ENCODE data around the gene TOR3A. TPM values are rescaled to one million over a fixed set of nuclear protein-coding genes. Genes with fewer than 3 reads are reported as not detected.

The TOR3A gene
- polyA plus RNA-seq, 1 of the 3 experiments (the other 2 are of a cell fraction), result 29.9 TPM

- CTCF ChIA-PET, result interaction anchor here (1.0 to 2.5 kb wide), 2 partner anchors 40 to 327 kb away, joined by 3 to 10 read pairs; no protein-coding TSS in a partner anchor
- peaks cover 56% of the 10 kb centered on the region for H3K79me2 ChIP-seq (ENCODE audit: insufficient read depth)
These were observed 39.2 kb upstream of the TOR3A start for GRCh38 chr1:179042700-179043099.

GRCh38 chr1:179043266-179043665 lies 38.6 kb upstream of the TOR3A start:
- Histone ChIP-seq H2AFZ (ENCODE audit: low read depth) (no peak overlapping the region), H3K4me2 (no peak overlapping the region), H3K4me1 (ENCODE audit: control insufficient read depth in 1 of 2, insufficient read depth in 2 of 2, low read depth in 1 of 2, low read length in 1 of 2) (peaks cover 11 to 22% of the 10 kb centered on the region in 2 experiments; a peak in 3 of 4 replicates), H3K9ac (no peak overlapping the region), H3K9me2 (no peaks in the 10 kb centered on the region), H3K36me3 (replicated peaks in 1 of 2; ENCODE audit: control insufficient read depth in 1 of 2, insufficient read depth in 2 of 2, low read length in 1 of 2) (peaks cover 0 to 3% of the 10 kb centered on the region in 2 experiments), H3F3A (replicated peaks; ENCODE audit: insufficient read depth) (no peaks in the 10 kb centered on the region), H3K4me3 (ENCODE audit: low read depth in 2 of 2, low read length in 1 of 2) (no peak overlapping the region), H4K20me1 (ENCODE audit: insufficient read depth) (peaks cover 9% of the 10 kb centered on the region; the same call in 1 of the 2 replicates), H3K9me3 (no peaks in the 10 kb centered on the region), H3K27ac (ENCODE audit: low read depth in 2 of 2, low read length in 1 of 2) (no peak overlapping the region), H3K79me2 (ENCODE audit: insufficient read depth) (peaks cover 50% of the 10 kb centered on the region), H3K27me3 (ENCODE audit: insufficient read depth) (no peaks in the 10 kb centered on the region)
- WGBS (ENCODE audit: low lambda C conversion rate), result 100% methylated on average over 4 of the region's 4 CpGs
- CTCF ChIA-PET, result interaction anchor here (1.0 to 2.5 kb wide), 2 partner anchors 41 to 327 kb away, joined by 3 to 10 read pairs; no protein-coding TSS in a partner anchor
- POLR2A ChIA-PET, result no interaction called here
- DNase-seq, result no peak
- TF ChIP-seq TCF12 (IDR thresholded peaks at IDR 0.05), result no peak
- no peak for TF ChIP-seq TAF1 (IDR thresholded peaks at IDR 0.05; ENCODE audit: borderline replicate concordance, low read depth, low read length)
- no peak for TF ChIP-seq SMC3 (IDR thresholded peaks at IDR 0.05; ENCODE audit: low read depth, low read length)
- TF ChIP-seq NFIC (IDR thresholded peaks at IDR 0.05; ENCODE audit: borderline replicate concordance), result no peak
- TF ChIP-seq USF1 (IDR thresholded peaks at IDR 0.05; ENCODE audit: borderline replicate concordance, low read depth), result no peak
- no peak for TF ChIP-seq RXRA (IDR thresholded peaks at IDR 0.05; ENCODE audit: borderline replicate concordance, low read depth)
- no peak for TF ChIP-seq TEAD4 (IDR thresholded peaks at IDR 0.05; ENCODE audit: borderline replicate concordance, insufficient read depth)
- no peak for TF ChIP-seq RCOR1 (IDR thresholded peaks at IDR 0.05; ENCODE audit: low read length)
- no peak for TF ChIP-seq GABPA (IDR thresholded peaks at IDR 0.05; ENCODE audit: low read depth)
- TF ChIP-seq REST (IDR thresholded peaks at IDR 0.05; ENCODE audit: low read depth, low read length), result no peak
- TF ChIP-seq IRF3 (IDR thresholded peaks at IDR 0.05; ENCODE audit: low read depth, low read length), result no peak
- no peak for TF ChIP-seq GATA2 (CRISPR knock-in tag; IDR thresholded peaks at IDR 0.05)
- TF ChIP-seq FOXJ3 (CRISPR knock-in tag; IDR thresholded peaks at IDR 0.05), result no peak
- TF ChIP-seq ELF1 (IDR thresholded peaks at IDR 0.05), result no peak

More at GRCh38 chr1:179042700-179043099, 39.2 kb upstream of the TOR3A start:
- POLR2A ChIA-PET, result no interaction called here
- WGBS (ENCODE audit: low lambda C conversion rate), result 100% methylated on average over 5 of the region's 5 CpGs
- Histone ChIP-seq H3K4me2 (no peak overlapping the region), H4K20me1 (ENCODE audit: insufficient read depth) (peaks cover 9% of the 10 kb centered on the region; the same call in 1 of the 2 replicates), H3K4me3 (ENCODE audit: low read depth in 2 of 2, low read length in 1 of 2) (no peak overlapping the region), H3K36me3 (replicated peaks in 1 of 2; ENCODE audit: control insufficient read depth in 1 of 2, insufficient read depth in 2 of 2, low read length in 1 of 2) (peaks cover 0 to 3% of the 10 kb centered on the region in 2 experiments), H3F3A (replicated peaks; ENCODE audit: insufficient read depth) (no peaks in the 10 kb centered on the region), H3K27me3 (ENCODE audit: insufficient read depth) (no peaks in the 10 kb centered on the region), H2AFZ (ENCODE audit: low read depth) (no peak overlapping the region), H3K9me2 (no peaks in the 10 kb centered on the region), H3K4me1 (ENCODE audit: control insufficient read depth in 1 of 2, insufficient read depth in 2 of 2, low read depth in 1 of 2, low read length in 1 of 2) (peaks cover 9 to 23% of the 10 kb centered on the region in 2 experiments; a peak in 3 of 4 replicates), H3K9me3 (no peaks in the 10 kb centered on the region), H3K27ac (ENCODE audit: low read depth in 2 of 2, low read length in 1 of 2) (no peak overlapping the region), H3K9ac (no peak overlapping the region)
- DNase-seq, result no peak
- TF ChIP-seq NFIC (IDR thresholded peaks at IDR 0.05; ENCODE audit: borderline replicate concordance), result no peak
- TF ChIP-seq USF2 (IDR thresholded peaks at IDR 0.05; ENCODE audit: borderline replicate concordance, low read depth, low read length), result no peak
- TF ChIP-seq POLR2AphosphoS5 (IDR thresholded peaks at IDR 0.05; ENCODE audit: low read depth, low read length), result no peak
- TF ChIP-seq MXI1 (IDR thresholded peaks at IDR 0.05; ENCODE audit: low read depth, low read length), result no peak
- no peak for TF ChIP-seq EP300 (IDR thresholded peaks at IDR 0.05; ENCODE audit: borderline replicate concordance in 1 of 2, low read depth in 1 of 2, low read length in 1 of 2)
- no peak for TF ChIP-seq CHD2 (IDR thresholded peaks at IDR 0.05; ENCODE audit: low read length, partially characterized antibody)
- no peak for TF ChIP-seq RXRA (IDR thresholded peaks at IDR 0.05; ENCODE audit: borderline replicate concordance, low read depth)
- TF ChIP-seq RCOR1 (IDR thresholded peaks at IDR 0.05; ENCODE audit: low read length), result no peak
- no peak for TF ChIP-seq TCF12 (IDR thresholded peaks at IDR 0.05)
- no peak for TF ChIP-seq FOSL2 (IDR thresholded peaks at IDR 0.05; ENCODE audit: borderline replicate concordance, low read depth)
- TF ChIP-seq MAX (IDR thresholded peaks at IDR 0.05; ENCODE audit: low read depth), result no peak
- no peak for TF ChIP-seq YY1 (IDR thresholded peaks at IDR 0.05; ENCODE audit: low read depth)
- no peak for TF ChIP-seq RAD21 (IDR thresholded peaks at IDR 0.05; ENCODE audit: low read length)
- no peak for TF ChIP-seq SIN3A (IDR thresholded peaks at IDR 0.05; ENCODE audit: borderline replicate concordance, low read depth, low read length)
- no peak for TF ChIP-seq TEAD4 (IDR thresholded peaks at IDR 0.05; ENCODE audit: borderline replicate concordance, insufficient read depth)
